ENCODE measurements around the gene SLC35E1.
"Not testable (repeated sequence)": the region's sequence is repeated elsewhere in the genome, so short reads cannot be mapped to it uniquely, and the experiment has no call there.

The SLC35E1 gene

GRCh38 chr19:16543734-16544133 lies 28.5 kb downstream of the SLC35E1 start:
- not testable (repeated sequence) for DNase-seq

GRCh38 chr19:16542910-16543472 lies 29.2 kb downstream of the SLC35E1 start:
- DNase-seq = no peak

DNA sequence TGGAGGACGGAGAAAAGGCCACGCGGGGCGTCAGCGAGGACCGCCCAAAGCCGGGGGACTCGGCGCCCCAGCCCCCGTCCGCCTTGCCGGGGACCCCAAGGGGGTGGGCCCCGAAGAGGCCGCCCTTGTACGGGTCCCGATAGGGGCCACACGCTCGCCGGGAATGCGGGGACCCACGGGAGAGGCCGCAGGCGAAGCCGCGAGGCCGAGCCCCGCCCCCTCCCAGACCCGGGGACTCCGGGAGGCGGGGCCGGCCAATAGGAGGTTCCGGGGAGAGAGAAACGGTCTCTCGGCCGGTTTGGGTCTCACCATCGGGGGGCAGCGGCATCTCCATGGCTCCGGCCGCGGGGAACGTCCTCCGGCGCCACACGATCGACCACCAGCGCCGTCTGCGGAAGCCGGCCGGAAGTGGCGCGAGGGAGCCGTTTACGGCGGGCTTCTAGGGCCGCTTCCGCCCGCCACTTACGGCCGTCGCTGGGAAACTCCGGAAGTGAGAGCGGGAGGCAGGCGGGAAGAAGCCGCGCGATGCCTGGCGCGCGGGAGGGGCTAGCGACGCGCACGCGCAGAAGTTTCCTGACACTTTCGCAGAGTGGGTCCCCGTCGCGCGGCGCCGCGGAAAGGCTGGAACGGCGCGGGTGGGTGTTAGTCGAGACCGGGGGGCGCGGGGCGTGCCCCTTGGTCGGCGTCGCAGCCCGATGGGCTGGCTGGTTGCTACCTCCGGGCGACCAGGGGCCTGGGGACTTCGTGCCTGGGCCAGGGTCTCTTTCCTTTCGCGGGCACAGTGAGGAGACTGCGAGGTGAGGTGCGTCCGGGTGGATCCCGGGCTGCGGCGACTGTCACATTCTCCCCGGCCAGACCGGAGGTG lies 29.9 kb downstream of the SLC35E1 start, which contains the start of gene CHERP:
Gene CHERP (minus strand): TSS at position 393 of the 865 bp plus-strand sequence. CDS start 59 bp downstream, at position 334.
- DNase-seq = peak; percentile 93

DNA sequence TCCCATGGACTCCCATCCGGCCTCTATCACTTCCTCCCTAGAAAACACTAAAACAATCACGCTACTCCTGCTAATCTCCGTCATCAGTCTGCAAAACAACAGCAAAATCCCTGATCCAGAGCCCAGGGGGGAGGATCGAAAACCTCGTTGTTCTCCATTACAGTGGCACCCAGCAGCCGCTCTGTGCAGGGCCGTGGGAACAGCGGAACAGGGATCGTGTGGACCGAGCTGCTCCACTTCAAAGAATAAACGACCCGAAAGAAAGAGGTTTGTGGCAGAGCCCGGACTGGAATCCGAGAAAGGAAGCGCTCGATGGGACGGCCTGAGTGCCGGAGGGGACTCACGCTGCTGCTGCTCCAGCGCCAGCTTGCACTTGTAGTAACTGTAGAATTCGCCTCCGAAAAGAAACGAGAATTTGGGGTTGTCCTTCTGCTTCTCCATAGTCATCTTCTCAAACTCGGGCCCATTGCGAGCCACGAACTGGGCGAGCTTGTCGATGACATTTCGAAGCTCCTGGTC lies 30.6 kb downstream of the SLC35E1 start:
- no peak for DNase-seq

- DNase-seq = no peak
Measured at GRCh38 chr19:16540948-16541347, 31.3 kb downstream of the SLC35E1 start.

- DNase-seq = no peak
Measured at GRCh38 chr19:16537111-16537510, 35.1 kb downstream of the SLC35E1 start.

- no peak for DNase-seq
Measured at GRCh38 chr19:16536130-16536529, 36.1 kb downstream of the SLC35E1 start.

- no peak for DNase-seq
Measured at GRCh38 chr19:16535381-16535780, 36.8 kb downstream of the SLC35E1 start.

DNA sequence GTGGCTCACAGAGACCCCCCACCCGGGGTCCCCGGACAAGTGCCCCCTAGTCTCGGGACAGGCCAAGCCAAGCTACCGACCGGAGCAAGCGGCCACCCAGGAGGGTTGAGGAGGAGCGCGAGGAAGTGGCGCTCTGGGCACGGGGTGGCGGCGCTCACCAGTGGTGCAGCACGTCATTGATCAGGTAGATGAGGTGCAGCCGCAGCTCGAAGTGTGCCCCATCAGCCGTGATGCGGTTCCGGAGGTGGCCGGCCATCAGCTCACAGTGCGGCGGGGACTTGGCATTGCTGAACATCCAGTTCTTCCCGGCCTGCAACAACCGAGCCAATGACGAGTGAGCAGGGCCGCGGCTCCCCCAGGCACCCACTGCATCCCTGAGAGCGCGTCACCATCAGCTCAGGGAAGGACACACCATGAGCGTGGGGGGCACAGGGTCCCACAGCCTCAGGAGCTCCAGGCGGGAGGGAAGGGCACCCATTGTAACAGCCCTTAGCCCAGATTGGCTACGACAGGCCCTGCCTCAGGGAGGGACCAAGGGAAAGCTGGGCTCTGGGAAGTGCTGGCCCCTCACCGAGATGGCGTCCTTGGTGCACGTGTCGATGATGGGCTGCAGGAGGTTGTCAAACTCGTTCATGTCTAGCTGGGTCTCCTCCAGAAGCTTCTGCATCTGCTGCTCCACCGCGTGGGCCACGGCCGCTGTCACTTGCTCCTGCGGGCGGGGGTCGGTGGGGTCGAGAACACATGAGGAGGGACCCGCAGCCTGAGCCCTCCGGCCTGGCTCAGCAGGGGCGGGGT lies 39.6 kb downstream of the SLC35E1 start:
- DNase-seq = no peak

DNA sequence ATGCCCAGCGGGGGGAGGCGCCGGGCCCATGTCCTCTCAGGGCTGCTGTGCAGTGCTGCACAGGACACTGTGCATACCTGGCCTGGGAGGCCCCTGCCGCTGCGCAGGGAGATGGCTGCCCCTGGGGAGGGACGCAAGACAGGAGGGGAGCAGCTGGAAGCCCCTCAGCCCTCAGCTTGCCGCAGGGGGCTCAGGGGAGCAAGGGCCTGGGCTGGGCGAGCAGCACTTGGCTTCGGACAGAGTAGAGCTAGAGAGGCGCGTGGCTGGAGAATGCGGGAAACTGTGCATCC lies 40.9 kb downstream of the SLC35E1 start:
- DNase-seq = no peak

GRCh38 chr19:16530540-16531379 lies 41.5 kb downstream of the SLC35E1 start:
- DNase-seq = no peak

- DNase-seq = no peak
Measured at GRCh38 chr19:16529466-16530144, 42.6 kb downstream of the SLC35E1 start.

DNA sequence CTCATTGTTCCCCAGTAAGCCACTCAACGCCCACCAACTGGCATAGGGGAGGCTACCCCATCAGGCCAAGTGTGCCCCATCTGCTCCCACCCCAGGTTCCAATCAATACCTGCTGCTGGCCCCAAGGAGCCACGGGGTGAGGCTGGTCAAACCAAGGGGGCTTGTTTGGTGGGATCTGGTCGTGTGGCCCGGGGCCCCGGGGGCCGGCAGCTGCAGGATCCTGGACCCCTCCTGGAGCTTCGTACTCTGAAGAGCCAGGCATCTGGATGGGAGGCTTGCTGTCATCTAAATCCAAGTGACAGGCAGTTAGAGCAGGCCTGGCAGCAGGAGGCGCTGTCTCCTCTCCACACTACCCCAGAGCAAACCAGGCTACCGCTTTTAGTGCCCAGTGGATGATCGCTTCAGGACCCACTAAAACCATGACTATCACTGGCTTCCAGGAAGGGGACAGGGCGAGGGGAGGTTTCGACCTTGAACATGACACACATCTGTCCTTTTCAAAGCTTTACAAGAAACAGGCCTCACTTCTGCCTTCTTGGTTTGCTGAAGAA lies 44.2 kb downstream of the SLC35E1 start:
- DNase-seq = peak; percentile 32

GRCh38 chr19:16527334-16527935 lies 44.8 kb downstream of the SLC35E1 start:
- no peak for DNase-seq

GRCh38 chr19:16525751-16526481 lies 46.3 kb downstream of the SLC35E1 start:
- no peak for DNase-seq

DNA sequence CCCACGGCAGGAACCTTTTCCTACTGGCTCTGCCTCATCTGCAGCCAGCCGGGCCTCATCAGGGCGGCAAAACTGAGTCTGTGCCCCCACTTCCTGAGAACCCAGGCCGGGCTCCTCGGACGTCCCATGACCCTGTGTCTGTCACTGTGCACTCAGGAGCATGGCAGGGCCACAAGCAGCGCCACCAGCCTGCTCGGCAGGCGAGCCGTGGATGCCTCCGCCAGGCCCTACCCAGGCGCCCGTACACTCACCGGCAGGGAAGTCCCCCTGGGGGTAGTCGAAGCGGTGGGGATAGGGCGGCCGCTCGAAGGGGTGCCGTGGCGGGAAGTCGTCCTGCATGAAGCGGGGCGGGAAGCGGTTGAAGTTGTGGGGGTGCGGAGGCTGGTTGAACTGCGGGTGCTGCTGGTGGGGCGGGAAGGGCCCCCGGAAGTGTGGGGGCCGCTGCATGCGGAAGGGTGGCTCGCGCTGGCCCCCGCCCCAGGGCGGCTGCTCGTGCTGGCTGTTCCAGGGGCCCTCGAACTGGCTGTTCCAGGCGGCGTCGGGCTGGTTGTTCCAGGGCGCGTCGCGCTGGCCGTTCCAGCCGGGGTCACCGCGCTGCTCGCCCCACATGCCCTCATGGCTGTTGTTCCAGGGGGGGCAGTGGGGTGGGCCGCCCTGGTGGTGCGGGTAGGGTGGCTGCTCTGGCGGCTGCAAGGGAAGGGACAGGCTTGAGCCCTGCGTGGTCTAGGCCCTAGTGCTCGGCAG lies 47.1 kb downstream of the SLC35E1 start:
- DNase-seq = no peak

GRCh38 chr19:16522559-16523377 lies 49.4 kb downstream of the SLC35E1 start:
- DNase-seq = no peak

DNA sequence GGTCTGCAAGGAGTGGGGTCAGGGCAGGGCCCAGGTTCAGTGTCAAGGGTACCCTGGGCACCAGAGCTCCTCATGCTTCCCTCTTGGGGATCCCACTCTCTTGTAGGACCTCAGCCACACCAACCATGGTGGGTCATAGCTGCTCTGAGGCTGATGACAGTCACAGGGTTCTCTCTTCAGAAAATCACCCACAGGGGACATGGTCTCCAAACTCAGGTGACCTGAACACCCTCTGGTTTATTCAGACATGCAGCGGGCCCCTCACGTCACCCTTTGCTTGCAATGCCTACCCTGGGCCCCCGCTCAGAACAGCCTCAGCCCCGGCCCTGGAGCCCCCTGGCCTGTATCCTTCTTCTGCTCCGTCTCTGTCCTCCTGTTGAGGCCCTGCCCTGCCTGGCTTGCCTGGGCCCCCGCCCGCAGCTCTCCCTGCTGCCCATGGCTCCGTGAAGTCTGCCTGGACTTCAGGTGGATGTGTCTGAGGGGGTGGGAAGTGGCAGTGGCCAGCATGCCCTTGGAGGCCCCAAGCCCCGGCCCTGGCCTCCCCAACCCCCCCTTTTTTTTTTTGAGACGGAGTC lies 50.4 kb downstream of the SLC35E1 start:
- no peak for DNase-seq

Measured in CD4-positive, alpha-beta T cell treated with Interleukin-4 for 4 hours (primary cell).